Colonic mucosa (tissue), 4 donors: ENCODE measurements around the gene RYK. TPM values are rescaled to one million over a fixed set of nuclear protein-coding genes. Genes with fewer than 3 reads are reported as not detected.
"Not testable (repeated sequence)": the region's sequence is repeated elsewhere in the genome, so short reads cannot be mapped to it uniquely, and the experiment has no call there.

Source experiments
- DNase-seq: peaks from one replicate; pipeline ENCODE4 v3.0.0-alpha.2; 2020
- H3K27ac ChIP-seq: fragments of 200-600 bp; one replicate; pipeline ENCODE4 v1.8.0; 2021
- H3K27me3 ChIP-seq: fragments of 200-600 bp; one replicate; pipeline ENCODE4 v1.8.0; 2021
- H3K36me3 ChIP-seq: fragments of 200-600 bp; one replicate; pipeline ENCODE4 v1.8.0; 2021
- H3K4me1 ChIP-seq: fragments of 200-600 bp; one replicate; pipeline ENCODE4 v1.8.0; 2021; ENCODE audit warnings: mild to moderate bottlenecking
- H3K4me3 ChIP-seq: fragments of 200-600 bp; one replicate; pipeline ENCODE4 v1.8.0; 2021
- H3K9ac ChIP-seq, 2 donors: one replicate each; pipeline ENCODE4 v1.7.0; 2013; ENCODE audit warnings: control low read depth in 2 of 2, low read depth in 2 of 2, low read length in 2 of 2
- H3K9me3 ChIP-seq: fragments of 200-600 bp; one replicate; pipeline ENCODE4 v1.8.0; 2021
- intact Hi-C: fragments of 100-400 bp; cut with DNase I; formaldehyde crosslinking; loops from one replicate; pipeline ENCODE4 v1.14.1; 2022
- total RNA-seq, 2 donors: library from RNA; stranded (reverse); fragmentation: NEBNext Ultra II Directional in 1 of 2; extraction: Animal tissue kit (Norgen Biotek cat#: 25700) in 1 of 2; gene quantifications; one replicate each; pipeline ENCODE4 v1.2.1, GENCODE V29; 2021
- TF ChIP-seq, protein P1 (sequence below): fragments of 200-600 bp; IDR thresholded peaks from one replicate; pipeline ENCODE4 v1.8.0; 2022; ENCODE audit warnings: antibody characterized with exemption, mild to moderate bottlenecking
- donor health status: healthy.
- donor health status: DM: no; HTN: no; CAD: no.
- donor health status: DM: no; HTN: no; CAD: no.

Gene RYK
- total RNA-seq, 2 donors from 2014 or later = 30.7 to 40.6 TPM

DNA sequence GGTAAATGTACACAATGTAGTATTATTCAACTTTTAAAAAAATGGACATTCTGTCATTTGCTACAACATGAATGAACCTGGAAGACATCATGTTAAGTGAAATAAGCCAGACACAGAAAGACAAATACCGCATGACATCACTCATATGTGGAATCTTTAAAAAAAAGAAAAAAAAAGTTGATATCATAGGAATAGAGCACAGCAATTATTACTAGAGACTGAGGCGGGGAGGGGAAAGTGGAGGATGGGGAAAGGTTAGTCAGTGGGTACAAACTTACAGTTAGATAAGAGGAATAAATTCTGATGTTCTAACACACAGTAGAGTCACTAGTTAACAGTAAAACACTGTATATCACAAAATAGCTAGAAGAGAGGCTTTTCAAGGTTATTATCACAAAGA lies 22.2 kb downstream of the RYK start:
- Histone ChIP-seq H3K27me3 (no peaks in the 10 kb centered on the region), H3K9ac (no peak overlapping the region), H3K27ac (no peak overlapping the region), H3K36me3 (no peaks in the 10 kb centered on the region), H3K9me3 (no peaks in the 10 kb centered on the region), H3K4me3 (no peak overlapping the region), H3K4me1 (no peaks in the 10 kb centered on the region)
- intact Hi-C loops = no loop called here
- TF ChIP-seq, protein P1, sequence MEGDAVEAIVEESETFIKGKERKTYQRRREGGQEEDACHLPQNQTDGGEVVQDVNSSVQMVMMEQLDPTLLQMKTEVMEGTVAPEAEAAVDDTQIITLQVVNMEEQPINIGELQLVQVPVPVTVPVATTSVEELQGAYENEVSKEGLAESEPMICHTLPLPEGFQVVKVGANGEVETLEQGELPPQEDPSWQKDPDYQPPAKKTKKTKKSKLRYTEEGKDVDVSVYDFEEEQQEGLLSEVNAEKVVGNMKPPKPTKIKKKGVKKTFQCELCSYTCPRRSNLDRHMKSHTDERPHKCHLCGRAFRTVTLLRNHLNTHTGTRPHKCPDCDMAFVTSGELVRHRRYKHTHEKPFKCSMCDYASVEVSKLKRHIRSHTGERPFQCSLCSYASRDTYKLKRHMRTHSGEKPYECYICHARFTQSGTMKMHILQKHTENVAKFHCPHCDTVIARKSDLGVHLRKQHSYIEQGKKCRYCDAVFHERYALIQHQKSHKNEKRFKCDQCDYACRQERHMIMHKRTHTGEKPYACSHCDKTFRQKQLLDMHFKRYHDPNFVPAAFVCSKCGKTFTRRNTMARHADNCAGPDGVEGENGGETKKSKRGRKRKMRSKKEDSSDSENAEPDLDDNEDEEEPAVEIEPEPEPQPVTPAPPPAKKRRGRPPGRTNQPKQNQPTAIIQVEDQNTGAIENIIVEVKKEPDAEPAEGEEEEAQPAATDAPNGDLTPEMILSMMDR = no peak
- no peak for DNase-seq

GRCh38 chr3:134228035-134228434 lies 22.6 kb downstream of the RYK start:
- intact Hi-C loops = no loop called here
- H3K36me3 ChIP-seq = no peaks in the 10 kb centered on the region
- TF ChIP-seq, protein P1 = no peak
- no peaks in the 10 kb centered on the region for H3K4me1 ChIP-seq
- no peak overlapping the region for H3K27ac ChIP-seq
- no peaks in the 10 kb centered on the region for H3K27me3 ChIP-seq
- H3K4me3 ChIP-seq = no peak overlapping the region
- no peaks in the 10 kb centered on the region for H3K9me3 ChIP-seq
- DNase-seq = no peak
- H3K9ac ChIP-seq = no peak overlapping the region

- intact Hi-C loops, DNase-seq, H3K27me3 ChIP-seq, H3K4me1 ChIP-seq, H3K36me3 ChIP-seq, H3K27ac ChIP-seq, H3K4me3 ChIP-seq, H3K9ac ChIP-seq, H3K9me3 ChIP-seq: not testable (repeated sequence)
Observed at GRCh38 chr3:134224796-134225156, 25.9 kb downstream of the RYK start.

- H3K4me1 ChIP-seq = no peaks in the 10 kb centered on the region
- TF ChIP-seq, protein P1 = no peak
- intact Hi-C loops = no loop called here
- no peaks in the 10 kb centered on the region for H3K36me3 ChIP-seq
- H3K4me3 ChIP-seq = no peak overlapping the region
- no peak overlapping the region for H3K27ac ChIP-seq
- no peaks in the 10 kb centered on the region for H3K27me3 ChIP-seq
- no peak overlapping the region for H3K9ac ChIP-seq
- no peak for DNase-seq
- H3K9me3 ChIP-seq = no peaks in the 10 kb centered on the region
Observed at GRCh38 chr3:134222835-134223234, 27.8 kb downstream of the RYK start.

- H3K9ac ChIP-seq = no peak overlapping the region
- intact Hi-C loops = no loop called here
- H3K4me3 ChIP-seq = no peak overlapping the region
- H3K27ac ChIP-seq = no peak overlapping the region
- no peaks in the 10 kb centered on the region for H3K4me1 ChIP-seq
- H3K9me3 ChIP-seq = no peaks in the 10 kb centered on the region
- no peaks in the 10 kb centered on the region for H3K36me3 ChIP-seq
- DNase-seq = no peak
- H3K27me3 ChIP-seq = no peaks in the 10 kb centered on the region
- TF ChIP-seq, protein P1 = no peak
Observed at GRCh38 chr3:134216851-134217250, 33.8 kb downstream of the RYK start.

- no peak for DNase-seq
- Histone ChIP-seq H3K9me3 (no peaks in the 10 kb centered on the region), H3K4me1 (no peaks in the 10 kb centered on the region), H3K36me3 (no peaks in the 10 kb centered on the region), H3K27ac (no peak overlapping the region), H3K9ac (no peak overlapping the region), H3K4me3 (no peak overlapping the region), H3K27me3 (no peaks in the 10 kb centered on the region)
- intact Hi-C loops = no loop called here
- TF ChIP-seq, protein P1 = no peak
Observed at GRCh38 chr3:134216191-134216764, 34.4 kb downstream of the RYK start.
